GM23338 (cell line): Measurements from ENCODE around the gene DAO. TPM values are rescaled to one million over a fixed set of nuclear protein-coding genes. Genes with fewer than 3 reads are reported as not detected.

Source experiments
- ATAC-seq: fragments of 200-7000 bp; cut with Tn5 transposase; 3 replicates; pipeline ENCODE4 v1.9.1; 2020
- DNase-seq: peaks from one replicate; pipeline ENCODE4 v3.0.0-alpha.2; 2015; ENCODE audit warnings: low spot score
- H2AFZ ChIP-seq: fragments of 200-600 bp; sonication (generic); 2 replicates; pipeline ENCODE4 v1.8.0; 2016; ENCODE audit warnings: antibody characterized with exemption, mild to moderate bottlenecking, moderate library complexity
- H3F3A ChIP-seq: fragments of 200-600 bp; sonication (generic); replicated peaks from 2 replicates; pipeline ENCODE4 v1.8.0; 2017; ENCODE audit warnings: antibody characterized with exemption, mixed run types, low read depth
- H3K27ac ChIP-seq: fragments of 200-600 bp; sonication (generic); 2 replicates; pipeline ENCODE4 v1.6.1; 2016; ENCODE audit warnings: low read depth
- H3K27me3 ChIP-seq: fragments of 200-600 bp; sonication (generic); 2 replicates; pipeline ENCODE4 v1.8.0; 2016; ENCODE audit warnings: mild to moderate bottlenecking, mixed run types, moderate library complexity; ENCODE audit not compliant: insufficient read depth
- H3K36me3 ChIP-seq: fragments of 200-600 bp; sonication (generic); 2 replicates; pipeline ENCODE4 v1.8.0; 2016; ENCODE audit warnings: mild to moderate bottlenecking; ENCODE audit not compliant: insufficient read depth
- H3K4me1 ChIP-seq: fragments of 200-600 bp; sonication (generic); 2 replicates; pipeline ENCODE4 v1.8.0; 2016; ENCODE audit warnings: mild to moderate bottlenecking, moderate library complexity; ENCODE audit not compliant: insufficient read depth
- H3K4me2 ChIP-seq: fragments of 200-600 bp; sonication (generic); 2 replicates; pipeline ENCODE4 v1.7.1; 2017; ENCODE audit warnings: mixed run types
- H3K4me3 ChIP-seq: fragments of 200-600 bp; sonication (generic); 2 replicates; pipeline ENCODE4 v1.6.1; 2016; ENCODE audit warnings: mixed run types
- H3K79me2 ChIP-seq: fragments of 200-600 bp; sonication (generic); replicated peaks from 2 replicates; pipeline ENCODE4 v1.8.0; 2017; ENCODE audit warnings: mild to moderate bottlenecking; ENCODE audit not compliant: insufficient read depth
- H3K9me2 ChIP-seq: fragments of 200-600 bp; sonication (generic); 2 replicates; pipeline ENCODE4 v1.8.0; 2017; ENCODE audit not compliant: insufficient read depth
- H4K20me1 ChIP-seq: fragments of 200-600 bp; sonication (generic); replicated peaks from 2 replicates; pipeline ENCODE4 v1.8.0; 2017; ENCODE audit warnings: mild to moderate bottlenecking; ENCODE audit not compliant: insufficient read depth
- H3K27ac Mint-ChIP-seq: 2 replicates; pipeline ENCODE4 v1.8.0; 2020; ENCODE audit warnings: inconsistent platforms, mild to moderate bottlenecking, moderate library complexity, mixed read lengths
- H3K27me3 Mint-ChIP-seq: 3 replicates; pipeline ENCODE4 v1.8.0; 2022; ENCODE audit warnings: low read depth, mild to moderate bottlenecking, moderate library complexity, mixed read lengths, inconsistent platforms; ENCODE audit not compliant: insufficient read depth, poor library complexity
- H3K36me3 Mint-ChIP-seq: 3 replicates; pipeline ENCODE4 v1.8.0; 2021; ENCODE audit warnings: low read depth, mild to moderate bottlenecking, inconsistent platforms, moderate library complexity, mixed read lengths
- H3K4me1 Mint-ChIP-seq: 3 replicates; pipeline ENCODE4 v1.8.0; 2020; ENCODE audit warnings: mild to moderate bottlenecking, inconsistent platforms, mixed read lengths
- H3K4me3 Mint-ChIP-seq: 3 replicates; pipeline ENCODE4 v1.8.0; 2021; ENCODE audit warnings: moderate library complexity, mild to moderate bottlenecking, inconsistent platforms, mixed read lengths
- H3K9me3 Mint-ChIP-seq: 3 replicates; pipeline ENCODE4 v1.8.0; 2020; ENCODE audit warnings: moderate library complexity, mild to moderate bottlenecking, inconsistent platforms, mixed read lengths
- CREB1 ChIP-seq: fragments of 250-450 bp; sonication (Bioruptor Pico); IDR thresholded peaks from 2 replicates; pipeline ENCODE4 v1.5.0; 2020; ENCODE audit warnings: low read depth, mild to moderate bottlenecking, moderate library complexity
- EZH2 ChIP-seq: fragments of 200-600 bp; sonication (generic); IDR thresholded peaks from one replicate; pipeline ENCODE4 v1.8.0; 2017; ENCODE audit warnings: antibody characterized with exemption, mild to moderate bottlenecking, low read depth; ENCODE audit not compliant: unreplicated experiment
- EZH2phosphoT487 ChIP-seq: fragments of 200-600 bp; sonication (generic); IDR thresholded peaks from one replicate; pipeline ENCODE4 v1.8.1; 2018; ENCODE audit warnings: antibody characterized with exemption; ENCODE audit not compliant: unreplicated experiment
- JUNB ChIP-seq: IDR thresholded peaks from one replicate; pipeline ENCODE4 v1.6.1; 2016; ENCODE audit warnings: antibody characterized with exemption; ENCODE audit not compliant: unreplicated experiment
- NANOG ChIP-seq: IDR thresholded peaks from 2 replicates; pipeline ENCODE4 v1.6.1; 2016; ENCODE audit warnings: antibody characterized with exemption, borderline replicate concordance
- POLR2AphosphoS5 ChIP-seq: IDR thresholded peaks from 2 replicates; pipeline ENCODE4 v1.6.1; 2016; ENCODE audit warnings: antibody characterized with exemption, low read depth
- STAT1 ChIP-seq: IDR thresholded peaks from one replicate; pipeline ENCODE4 v1.6.1; 2016; ENCODE audit warnings: antibody characterized with exemption; ENCODE audit not compliant: unreplicated experiment
- ZNF114 ChIP-seq: fragments of 250-450 bp; sonication (Bioruptor Pico); IDR thresholded peaks from 2 replicates; pipeline ENCODE4 v1.5.0; 2020; ENCODE audit warnings: mild to moderate bottlenecking, moderate library complexity
- ZNF331 ChIP-seq: fragments of 250-450 bp; sonication (Bioruptor Pico); IDR thresholded peaks from 2 replicates; pipeline ENCODE4 v1.5.0; 2020; ENCODE audit warnings: low read depth, mild to moderate bottlenecking, moderate library complexity
- polyA plus RNA-seq: library from polyadenylated mRNA; unstranded; fragments of >200 nt; fragmentation: Nextera tagmentation; extraction: Ambion mirVana; gene quantifications from 2 replicates; pipeline ENCODE4 v1.2.1, GENCODE V29; 2016
- total RNA-seq: library from RNA; depleted of rRNA; stranded (reverse); fragments of >200 nt; shearing (Covaris generic); gene quantifications from 2 replicates; pipeline ENCODE4 v1.2.3, GENCODE V29; 2014
- TF ChIP-seq, protein P1 (sequence below): IDR thresholded peaks from 2 replicates; pipeline ENCODE4 v1.6.1; 2016; ENCODE audit warnings: antibody characterized with exemption
- TF ChIP-seq, protein P2 (sequence below): IDR thresholded peaks from one replicate; pipeline ENCODE4 v1.6.1; 2018; ENCODE audit warnings: antibody characterized with exemption; ENCODE audit not compliant: unreplicated experiment
- TF ChIP-seq, protein P3 (sequence below): fragments of 250-450 bp; sonication (Bioruptor Pico); IDR thresholded peaks from 2 replicates; pipeline ENCODE4 v1.5.0; 2020; ENCODE audit warnings: mild to moderate bottlenecking, moderate library complexity
- TF ChIP-seq, protein P4 (sequence below), 2 experiments: fragments of 200-600 bp in 1 of 2; sonication (generic) in 1 of 2; conservative IDR thresholded peaks; 2 replicates each; pipeline versions ENCODE4 v1.5.1 to v1.6.1; 2016 to 2017; ENCODE audit warnings: antibody characterized with exemption in 2 of 2, low read depth in 2 of 2, mild to moderate bottlenecking in 2 of 2, moderate library complexity in 1 of 2

The DAO gene
- total and polyA plus RNA-seq, 2 experiments from 2014 or later: not detected

DNA sequence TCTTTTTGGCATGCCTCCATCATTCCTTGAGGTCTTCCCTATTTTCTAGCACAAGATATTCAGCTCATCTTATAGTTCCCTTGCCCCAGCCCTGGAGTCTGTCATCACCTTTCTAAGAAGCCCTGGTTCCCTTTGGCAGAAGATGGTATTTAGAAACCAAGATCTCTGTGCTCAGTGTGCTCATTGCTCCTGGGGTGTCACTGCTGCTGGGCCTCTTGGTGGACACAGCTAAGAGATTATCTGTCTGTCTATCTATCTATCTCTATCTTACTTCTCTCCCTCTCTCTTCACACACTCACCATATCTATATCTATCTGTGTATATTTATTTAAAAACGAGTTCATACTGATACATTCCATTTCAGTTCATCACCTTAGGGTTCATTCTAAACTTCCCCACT is 67.2 kb downstream of the DAO start:
- H3K27me3 Mint-ChIP-seq: peaks cover under 1% of the 10 kb centered on the region
- no peak for ATAC-seq

More for the DNA sequence above, 67.2 kb downstream of the DAO start:
- H3K36me3 Mint-ChIP-seq: peaks cover 8% of the 10 kb centered on the region; the same call in 2 of the 3 replicates
- H3K4me3 ChIP-seq: no peak overlapping the region
- H3K27ac Mint-ChIP-seq: no peak overlapping the region
- no peaks in the 10 kb centered on the region for H3K9me2 ChIP-seq
- no peak overlapping the region for H3K4me2 ChIP-seq
- H2AFZ ChIP-seq: no peak overlapping the region
- H3K79me2 ChIP-seq: no peaks in the 10 kb centered on the region
- H3K27me3 ChIP-seq: no peaks in the 10 kb centered on the region
- H3K4me1 ChIP-seq: no peaks in the 10 kb centered on the region
- H3K9me3 Mint-ChIP-seq: peaks cover 18% of the 10 kb centered on the region
- TF ChIP-seq EZH2phosphoT487: no peak
- TF ChIP-seq, protein P1, sequence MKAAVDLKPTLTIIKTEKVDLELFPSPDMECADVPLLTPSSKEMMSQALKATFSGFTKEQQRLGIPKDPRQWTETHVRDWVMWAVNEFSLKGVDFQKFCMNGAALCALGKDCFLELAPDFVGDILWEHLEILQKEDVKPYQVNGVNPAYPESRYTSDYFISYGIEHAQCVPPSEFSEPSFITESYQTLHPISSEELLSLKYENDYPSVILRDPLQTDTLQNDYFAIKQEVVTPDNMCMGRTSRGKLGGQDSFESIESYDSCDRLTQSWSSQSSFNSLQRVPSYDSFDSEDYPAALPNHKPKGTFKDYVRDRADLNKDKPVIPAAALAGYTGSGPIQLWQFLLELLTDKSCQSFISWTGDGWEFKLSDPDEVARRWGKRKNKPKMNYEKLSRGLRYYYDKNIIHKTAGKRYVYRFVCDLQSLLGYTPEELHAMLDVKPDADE: no peak
- TF ChIP-seq CREB1 (CRISPR knock-in tag): no peak
- no peak for TF ChIP-seq POLR2AphosphoS5
- no peak for TF ChIP-seq EZH2
- no peak for TF ChIP-seq ZNF331 (CRISPR knock-in tag)
- no peak for TF ChIP-seq STAT1
- TF ChIP-seq ZNF114 (CRISPR knock-in tag): no peak
- TF ChIP-seq, protein P2, sequence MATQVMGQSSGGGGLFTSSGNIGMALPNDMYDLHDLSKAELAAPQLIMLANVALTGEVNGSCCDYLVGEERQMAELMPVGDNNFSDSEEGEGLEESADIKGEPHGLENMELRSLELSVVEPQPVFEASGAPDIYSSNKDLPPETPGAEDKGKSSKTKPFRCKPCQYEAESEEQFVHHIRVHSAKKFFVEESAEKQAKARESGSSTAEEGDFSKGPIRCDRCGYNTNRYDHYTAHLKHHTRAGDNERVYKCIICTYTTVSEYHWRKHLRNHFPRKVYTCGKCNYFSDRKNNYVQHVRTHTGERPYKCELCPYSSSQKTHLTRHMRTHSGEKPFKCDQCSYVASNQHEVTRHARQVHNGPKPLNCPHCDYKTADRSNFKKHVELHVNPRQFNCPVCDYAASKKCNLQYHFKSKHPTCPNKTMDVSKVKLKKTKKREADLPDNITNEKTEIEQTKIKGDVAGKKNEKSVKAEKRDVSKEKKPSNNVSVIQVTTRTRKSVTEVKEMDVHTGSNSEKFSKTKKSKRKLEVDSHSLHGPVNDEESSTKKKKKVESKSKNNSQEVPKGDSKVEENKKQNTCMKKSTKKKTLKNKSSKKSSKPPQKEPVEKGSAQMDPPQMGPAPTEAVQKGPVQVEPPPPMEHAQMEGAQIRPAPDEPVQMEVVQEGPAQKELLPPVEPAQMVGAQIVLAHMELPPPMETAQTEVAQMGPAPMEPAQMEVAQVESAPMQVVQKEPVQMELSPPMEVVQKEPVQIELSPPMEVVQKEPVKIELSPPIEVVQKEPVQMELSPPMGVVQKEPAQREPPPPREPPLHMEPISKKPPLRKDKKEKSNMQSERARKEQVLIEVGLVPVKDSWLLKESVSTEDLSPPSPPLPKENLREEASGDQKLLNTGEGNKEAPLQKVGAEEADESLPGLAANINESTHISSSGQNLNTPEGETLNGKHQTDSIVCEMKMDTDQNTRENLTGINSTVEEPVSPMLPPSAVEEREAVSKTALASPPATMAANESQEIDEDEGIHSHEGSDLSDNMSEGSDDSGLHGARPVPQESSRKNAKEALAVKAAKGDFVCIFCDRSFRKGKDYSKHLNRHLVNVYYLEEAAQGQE: no peak
- no peak for TF ChIP-seq JUNB
- TF ChIP-seq, protein P3, sequence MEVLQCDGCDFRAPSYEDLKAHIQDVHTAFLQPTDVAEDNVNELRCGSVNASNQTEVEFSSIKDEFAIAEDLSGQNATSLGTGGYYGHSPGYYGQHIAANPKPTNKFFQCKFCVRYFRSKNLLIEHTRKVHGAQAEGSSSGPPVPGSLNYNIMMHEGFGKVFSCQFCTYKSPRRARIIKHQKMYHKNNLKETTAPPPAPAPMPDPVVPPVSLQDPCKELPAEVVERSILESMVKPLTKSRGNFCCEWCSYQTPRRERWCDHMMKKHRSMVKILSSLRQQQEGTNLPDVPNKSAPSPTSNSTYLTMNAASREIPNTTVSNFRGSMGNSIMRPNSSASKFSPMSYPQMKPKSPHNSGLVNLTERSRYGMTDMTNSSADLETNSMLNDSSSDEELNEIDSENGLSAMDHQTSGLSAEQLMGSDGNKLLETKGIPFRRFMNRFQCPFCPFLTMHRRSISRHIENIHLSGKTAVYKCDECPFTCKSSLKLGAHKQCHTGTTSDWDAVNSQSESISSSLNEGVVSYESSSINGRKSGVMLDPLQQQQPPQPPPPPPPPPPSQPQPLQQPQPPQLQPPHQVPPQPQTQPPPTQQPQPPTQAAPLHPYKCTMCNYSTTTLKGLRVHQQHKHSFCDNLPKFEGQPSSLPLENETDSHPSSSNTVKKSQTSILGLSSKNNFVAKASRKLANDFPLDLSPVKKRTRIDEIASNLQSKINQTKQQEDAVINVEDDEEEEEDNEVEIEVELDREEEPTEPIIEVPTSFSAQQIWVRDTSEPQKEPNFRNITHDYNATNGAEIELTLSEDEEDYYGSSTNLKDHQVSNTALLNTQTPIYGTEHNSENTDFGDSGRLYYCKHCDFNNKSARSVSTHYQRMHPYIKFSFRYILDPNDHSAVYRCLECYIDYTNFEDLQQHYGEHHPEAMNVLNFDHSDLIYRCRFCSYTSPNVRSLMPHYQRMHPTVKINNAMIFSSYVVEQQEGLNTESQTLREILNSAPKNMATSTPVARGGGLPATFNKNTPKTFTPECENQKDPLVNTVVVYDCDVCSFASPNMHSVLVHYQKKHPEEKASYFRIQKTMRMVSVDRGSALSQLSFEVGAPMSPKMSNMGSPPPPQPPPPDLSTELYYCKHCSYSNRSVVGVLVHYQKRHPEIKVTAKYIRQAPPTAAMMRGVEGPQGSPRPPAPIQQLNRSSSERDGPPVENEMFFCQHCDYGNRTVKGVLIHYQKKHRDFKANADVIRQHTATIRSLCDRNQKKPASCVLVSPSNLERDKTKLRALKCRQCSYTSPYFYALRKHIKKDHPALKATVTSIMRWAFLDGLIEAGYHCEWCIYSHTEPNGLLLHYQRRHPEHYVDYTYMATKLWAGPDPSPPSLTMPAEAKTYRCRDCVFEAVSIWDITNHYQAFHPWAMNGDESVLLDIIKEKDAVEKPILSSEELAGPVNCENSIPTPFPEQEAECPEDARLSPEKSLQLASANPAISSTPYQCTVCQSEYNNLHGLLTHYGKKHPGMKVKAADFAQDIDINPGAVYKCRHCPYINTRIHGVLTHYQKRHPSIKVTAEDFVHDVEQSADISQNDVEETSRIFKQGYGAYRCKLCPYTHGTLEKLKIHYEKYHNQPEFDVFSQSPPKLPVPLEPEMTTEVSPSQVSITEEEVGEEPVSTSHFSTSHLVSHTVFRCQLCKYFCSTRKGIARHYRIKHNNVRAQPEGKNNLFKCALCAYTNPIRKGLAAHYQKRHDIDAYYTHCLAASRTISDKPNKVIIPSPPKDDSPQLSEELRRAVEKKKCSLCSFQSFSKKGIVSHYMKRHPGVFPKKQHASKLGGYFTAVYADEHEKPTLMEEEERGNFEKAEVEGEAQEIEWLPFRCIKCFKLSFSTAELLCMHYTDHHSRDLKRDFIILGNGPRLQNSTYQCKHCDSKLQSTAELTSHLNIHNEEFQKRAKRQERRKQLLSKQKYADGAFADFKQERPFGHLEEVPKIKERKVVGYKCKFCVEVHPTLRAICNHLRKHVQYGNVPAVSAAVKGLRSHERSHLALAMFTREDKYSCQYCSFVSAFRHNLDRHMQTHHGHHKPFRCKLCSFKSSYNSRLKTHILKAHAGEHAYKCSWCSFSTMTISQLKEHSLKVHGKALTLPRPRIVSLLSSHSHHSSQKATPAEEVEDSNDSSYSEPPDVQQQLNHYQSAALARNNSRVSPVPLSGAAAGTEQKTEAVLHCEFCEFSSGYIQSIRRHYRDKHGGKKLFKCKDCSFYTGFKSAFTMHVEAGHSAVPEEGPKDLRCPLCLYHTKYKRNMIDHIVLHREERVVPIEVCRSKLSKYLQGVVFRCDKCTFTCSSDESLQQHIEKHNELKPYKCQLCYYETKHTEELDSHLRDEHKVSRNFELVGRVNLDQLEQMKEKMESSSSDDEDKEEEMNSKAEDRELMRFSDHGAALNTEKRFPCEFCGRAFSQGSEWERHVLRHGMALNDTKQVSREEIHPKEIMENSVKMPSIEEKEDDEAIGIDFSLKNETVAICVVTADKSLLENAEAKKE (CRISPR knock-in tag): no peak
- TF ChIP-seq, protein P4, sequence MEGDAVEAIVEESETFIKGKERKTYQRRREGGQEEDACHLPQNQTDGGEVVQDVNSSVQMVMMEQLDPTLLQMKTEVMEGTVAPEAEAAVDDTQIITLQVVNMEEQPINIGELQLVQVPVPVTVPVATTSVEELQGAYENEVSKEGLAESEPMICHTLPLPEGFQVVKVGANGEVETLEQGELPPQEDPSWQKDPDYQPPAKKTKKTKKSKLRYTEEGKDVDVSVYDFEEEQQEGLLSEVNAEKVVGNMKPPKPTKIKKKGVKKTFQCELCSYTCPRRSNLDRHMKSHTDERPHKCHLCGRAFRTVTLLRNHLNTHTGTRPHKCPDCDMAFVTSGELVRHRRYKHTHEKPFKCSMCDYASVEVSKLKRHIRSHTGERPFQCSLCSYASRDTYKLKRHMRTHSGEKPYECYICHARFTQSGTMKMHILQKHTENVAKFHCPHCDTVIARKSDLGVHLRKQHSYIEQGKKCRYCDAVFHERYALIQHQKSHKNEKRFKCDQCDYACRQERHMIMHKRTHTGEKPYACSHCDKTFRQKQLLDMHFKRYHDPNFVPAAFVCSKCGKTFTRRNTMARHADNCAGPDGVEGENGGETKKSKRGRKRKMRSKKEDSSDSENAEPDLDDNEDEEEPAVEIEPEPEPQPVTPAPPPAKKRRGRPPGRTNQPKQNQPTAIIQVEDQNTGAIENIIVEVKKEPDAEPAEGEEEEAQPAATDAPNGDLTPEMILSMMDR (conservative IDR thresholded peaks at IDR 0.05; ENCODE audit: low read depth in 2 of 2): no peak
- TF ChIP-seq NANOG: no peak
- H3F3A ChIP-seq: no peaks in the 10 kb centered on the region
- no peaks in the 10 kb centered on the region for H3K36me3 ChIP-seq
- H4K20me1 ChIP-seq: no peaks in the 10 kb centered on the region
- H3K27ac ChIP-seq: no peak overlapping the region
- no peak overlapping the region for H3K4me3 Mint-ChIP-seq
- no peaks in the 10 kb centered on the region for H3K4me1 Mint-ChIP-seq
- DNase-seq: no peak
